Ascending aorta (tissue), 2 donors: Measurements from ENCODE around the gene IL21R. TPM values are rescaled to one million over a fixed set of nuclear protein-coding genes. Genes with fewer than 3 reads are reported as not detected.
"Not testable (repeated sequence)": the region's sequence is repeated elsewhere in the genome, so short reads cannot be mapped to it uniquely, and the experiment has no call there.

Experiments used
- DNase-seq, 2 donors: peaks; one replicate each; pipeline ENCODE4 v3.0.0-alpha.2; 2019; ENCODE audit warnings: low spot score in 2 of 2
- H3K27ac ChIP-seq, 2 donors: fragments of 200-600 bp; sonication (generic); one replicate each; pipeline ENCODE4 v1.5.1; 2016 to 2017; ENCODE audit warnings: mild to moderate bottlenecking in 1 of 2
- H3K27me3 ChIP-seq: fragments of 200-600 bp; sonication (generic); one replicate; pipeline ENCODE4 v1.5.1; 2017
- H3K36me3 ChIP-seq, 2 donors: fragments of 200-600 bp; sonication (generic); one replicate each; pipeline ENCODE4 v1.5.1; 2016
- H3K4me1 ChIP-seq, 2 donors: fragments of 200-600 bp; sonication (generic); one replicate each; pipeline ENCODE4 v1.5.1; 2016 to 2017; ENCODE audit warnings: mild to moderate bottlenecking in 1 of 2
- H3K4me3 ChIP-seq, 2 donors: fragments of 200-600 bp; sonication (generic); one replicate each; pipeline ENCODE4 v1.5.1; 2016 to 2017; ENCODE audit warnings: mild to moderate bottlenecking in 1 of 2
- H3K9me3 ChIP-seq, 2 donors: fragments of 200-600 bp; sonication (generic); one replicate each; pipeline ENCODE4 v1.5.1; 2016
- CTCF ChIP-seq, 3 experiments: fragments of 200-600 bp in 2 of 3; fragments of 450-650 bp in 1 of 3; sonication (generic) in 2 of 3; IDR thresholded peaks; one replicate each; pipeline ENCODE4 v1.5.1; 2016 to 2019; ENCODE audit warnings: antibody characterized with exemption in 3 of 3, mild to moderate bottlenecking in 1 of 3, moderate library complexity in 1 of 3
- intact Hi-C: fragments of 100-400 bp; cut with DNase I; formaldehyde crosslinking; loops from one replicate; pipeline ENCODE4 v1.15.1; 2023
- total RNA-seq: library from RNA; depleted of rRNA; stranded (reverse); fragments of >200 nt; gene quantifications from one replicate; pipeline ENCODE4 v1.1.0, GENCODE V29; 2016

IL21R gene
- total RNA-seq, 1 donor from 2014 or later: 0.21 TPM

GRCh38 chr16:27430923-27431484 is 29.0 kb downstream of the IL21R start:
- intact Hi-C loops: no loop called here
- H3K27me3 ChIP-seq: no peaks in the 10 kb centered on the region
- DNase-seq: peak in 1 of 2 donors; percentile 38
- no peaks in the 10 kb centered on the region for H3K36me3 ChIP-seq
- no peak for TF ChIP-seq CTCF (IDR thresholded peaks at IDR 0.05)
- no peak overlapping the region for H3K4me3 ChIP-seq
- H3K27ac ChIP-seq: no peak overlapping the region
- no peaks in the 10 kb centered on the region for H3K9me3 ChIP-seq
- no peaks in the 10 kb centered on the region for H3K4me1 ChIP-seq

- Histone ChIP-seq H3K4me3 (no peak overlapping the region), H3K9me3 (no peaks in the 10 kb centered on the region), H3K4me1 (no peaks in the 10 kb centered on the region), H3K27ac (no peak overlapping the region), H3K36me3 (no peaks in the 10 kb centered on the region), H3K27me3 (no peaks in the 10 kb centered on the region)
- DNase-seq: peak in 1 of 2 donors; percentile 31
- no peak for TF ChIP-seq CTCF (IDR thresholded peaks at IDR 0.05)
- intact Hi-C loops: no loop called here
Measured at GRCh38 chr16:27431773-27432532, 30.0 kb downstream of the IL21R start.

- no peak for TF ChIP-seq CTCF (IDR thresholded peaks at IDR 0.05)
- intact Hi-C loops: no loop called here
Measured at GRCh38 chr16:27432558-27432957, 30.6 kb downstream of the IL21R start.

GRCh38 chr16:27433191-27433590 is 31.2 kb downstream of the IL21R start:
- not testable (repeated sequence) for H3K27ac ChIP-seq, H3K27me3 ChIP-seq, DNase-seq

More at GRCh38 chr16:27432558-27432957, 30.6 kb downstream of the IL21R start:
- no peak overlapping the region for H3K4me3 ChIP-seq
- no peak overlapping the region for H3K27ac ChIP-seq
- no peaks in the 10 kb centered on the region for H3K27me3 ChIP-seq
- H3K4me1 ChIP-seq: no peaks in the 10 kb centered on the region
- DNase-seq: peak in 1 of 2 donors; percentile 38
- no peaks in the 10 kb centered on the region for H3K9me3 ChIP-seq
- H3K36me3 ChIP-seq: no peaks in the 10 kb centered on the region

GRCh38 chr16:27433636-27434035 is 31.7 kb downstream of the IL21R start:
- peak in 1 of 2 donors; percentile 11 for DNase-seq
- no peaks in the 10 kb centered on the region for H3K27me3 ChIP-seq
- TF ChIP-seq CTCF (IDR thresholded peaks at IDR 0.05): no peak

More at GRCh38 chr16:27433191-27433590, 31.2 kb downstream of the IL21R start:
- H3K9me3 ChIP-seq, H3K4me3 ChIP-seq, intact Hi-C loops, H3K4me1 ChIP-seq, H3K36me3 ChIP-seq: not testable (repeated sequence)

More at GRCh38 chr16:27433636-27434035, 31.7 kb downstream of the IL21R start:
- Histone ChIP-seq H3K9me3 (no peaks in the 10 kb centered on the region), H3K4me3 (no peak overlapping the region), H3K36me3 (no peaks in the 10 kb centered on the region), H3K4me1 (no peaks in the 10 kb centered on the region), H3K27ac (no peak overlapping the region)
- intact Hi-C loops: no loop called here
